Prostate gland (tissue), 2 donors: ENCODE results near the gene SEZ6L. TPM values are rescaled to one million over a fixed set of nuclear protein-coding genes. Genes with fewer than 3 reads are reported as not detected.
A peak's percentile ranks its signal among the peaks of the same experiment; 100 is the strongest.

Experiments used
- DNase-seq: peaks from one replicate; pipeline ENCODE4 v3.0.0-alpha.2; 2019; ENCODE audit warnings: low spot score
- H3K27ac ChIP-seq, 2 donors: fragments of 200-600 bp; sonication (generic); 2 replicates each; pipeline ENCODE4 v1.5.1; 2017 to 2019
- H3K27me3 ChIP-seq: fragments of 200-600 bp; sonication (generic); replicated peaks from 2 replicates; pipeline ENCODE4 v1.5.1; 2019; ENCODE audit not compliant: insufficient read depth
- H3K36me3 ChIP-seq, 2 donors: fragments of 200-600 bp; sonication (generic); 1 replicate in 1 of 2; 2 replicates in 1 of 2; pipeline versions ENCODE4 v1.5.1 to v1.8.1; 2017 to 2019
- H3K4me1 ChIP-seq: fragments of 200-600 bp; sonication (generic); replicated peaks from 2 replicates; pipeline ENCODE4 v1.5.1; 2019
- H3K4me3 ChIP-seq, 2 donors: fragments of 200-600 bp; sonication (generic); 2 replicates each; pipeline ENCODE4 v1.5.1; 2017 to 2019
- H3K9me3 ChIP-seq: fragments of 200-600 bp; sonication (generic); 2 replicates; pipeline ENCODE4 v1.5.1; 2017
- CTCF ChIP-seq, 4 experiments: fragments of 200-600 bp in 2 of 4; fragments of 450-650 bp in 2 of 4; sonication (generic) in 2 of 4; IDR thresholded peaks; 1 replicate in 3 of 4; 2 replicates in 1 of 4; pipeline ENCODE4 v1.5.1; 2016 to 2019; ENCODE audit warnings: antibody characterized with exemption in 4 of 4, mild to moderate bottlenecking in 2 of 4, moderate library complexity in 2 of 4
- POLR2A ChIP-seq: fragments of 450-650 bp; IDR thresholded peaks from one replicate; pipeline ENCODE4 v1.6.1; 2016; ENCODE audit warnings: antibody characterized with exemption, mild to moderate bottlenecking
- POLR2AphosphoS5 ChIP-seq: sonication (generic); formaldehyde crosslinking; IDR thresholded peaks from one replicate; pipeline ENCODE4 v1.6.1; 2017; ENCODE audit warnings: antibody characterized with exemption
- WGBS: methylation state at CpG from one replicate; pipeline ENCODE4 v1.1.5; 2018; 5-methylcytosine and 5-hydroxymethylcytosine counted together
- intact Hi-C: fragments of 100-400 bp; cut with DNase I; formaldehyde crosslinking; loops from one replicate; pipeline ENCODE4 v1.14.2; 2022
- total RNA-seq, 2 donors: library from RNA; depleted of rRNA; stranded (reverse); fragments of >200 nt; gene quantifications; one replicate each; pipeline ENCODE4 v1.1.0, GENCODE V29; 2016

Gene SEZ6L
- total RNA-seq, 2 donors from 2014 or later = 0.45 to 0.64 TPM

DNA sequence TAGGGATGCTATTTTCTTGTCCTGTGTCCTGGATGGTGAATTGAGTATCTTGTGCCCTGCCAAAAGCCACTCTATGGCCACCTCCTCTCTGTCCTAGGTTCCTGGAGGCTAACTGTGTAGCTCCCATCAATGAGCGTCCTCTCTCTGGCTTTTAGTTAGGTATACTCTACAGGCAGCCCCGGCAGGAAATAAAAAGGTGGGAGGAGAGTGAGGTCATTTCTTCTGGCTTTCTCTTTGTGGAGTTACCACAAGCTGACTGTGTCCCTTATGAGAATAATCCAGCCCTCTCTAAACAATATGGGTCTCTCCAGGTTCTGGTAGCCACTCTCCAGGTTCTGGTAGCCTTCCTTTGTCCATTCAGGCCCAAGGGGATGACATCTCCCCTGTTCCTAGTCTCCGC lies 248.1 kb downstream of the SEZ6L start:
- no peaks in the 10 kb centered on the region for H3K27me3 ChIP-seq
- H3K9me3 ChIP-seq = no peaks in the 10 kb centered on the region
- H3K36me3 ChIP-seq = no peaks in the 10 kb centered on the region
- intact Hi-C loops = no loop called here
- no peak for DNase-seq
- no peaks in the 10 kb centered on the region for H3K4me1 ChIP-seq
- no peak for TF ChIP-seq POLR2A
- TF ChIP-seq POLR2AphosphoS5 = no peak
- no peak overlapping the region for H3K27ac ChIP-seq
- H3K4me3 ChIP-seq = no peak overlapping the region
- WGBS = 88% methylated on average over 3 of the region's 3 CpGs

DNA sequence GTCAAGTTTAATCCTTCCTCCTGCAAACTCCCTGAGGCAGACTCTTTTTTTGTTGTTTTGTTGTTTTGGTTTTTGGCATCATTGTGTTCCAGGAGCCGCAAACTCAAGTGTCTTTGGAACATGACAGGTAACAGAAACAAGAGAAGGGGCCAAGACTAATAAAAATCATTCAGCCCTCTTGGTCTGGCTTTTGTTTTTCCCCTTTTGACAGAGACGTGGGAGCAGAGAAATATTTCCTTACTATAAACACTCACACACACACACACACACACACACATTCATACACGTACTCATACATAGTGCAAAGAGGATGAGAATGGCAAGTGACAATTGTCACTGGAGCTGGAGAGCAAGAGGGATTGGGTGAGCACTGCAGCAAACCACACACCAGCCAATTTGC lies 249.4 kb downstream of the SEZ6L start:
- H3K27me3 ChIP-seq = no peaks in the 10 kb centered on the region
- WGBS = 18% methylated on average over 3 of the region's 3 CpGs
- TF ChIP-seq POLR2A (no peak), POLR2AphosphoS5 (no peak), CTCF (IDR thresholded peaks at IDR 0.05) (no peak)
- no peaks in the 10 kb centered on the region for H3K4me1 ChIP-seq
- H3K4me3 ChIP-seq = no peak overlapping the region
- intact Hi-C loops = no loop called here
- no peak for DNase-seq
- no peaks in the 10 kb centered on the region for H3K9me3 ChIP-seq
- no peak overlapping the region for H3K27ac ChIP-seq
- H3K36me3 ChIP-seq = no peaks in the 10 kb centered on the region

GRCh38 chr22:26426924-26427323 lies 257.7 kb downstream of the SEZ6L start:
- no peak for TF ChIP-seq POLR2AphosphoS5
- no peak for TF ChIP-seq CTCF (IDR thresholded peaks at IDR 0.05)
- no peak for TF ChIP-seq POLR2A
- Histone ChIP-seq H3K9me3 (no peaks in the 10 kb centered on the region), H3K4me1 (no peaks in the 10 kb centered on the region), H3K27ac (no peak overlapping the region), H3K4me3 (no peak overlapping the region), H3K27me3 (no peaks in the 10 kb centered on the region), H3K36me3 (no peaks in the 10 kb centered on the region)
- no peak for DNase-seq
- intact Hi-C loops = no loop called here

DNA sequence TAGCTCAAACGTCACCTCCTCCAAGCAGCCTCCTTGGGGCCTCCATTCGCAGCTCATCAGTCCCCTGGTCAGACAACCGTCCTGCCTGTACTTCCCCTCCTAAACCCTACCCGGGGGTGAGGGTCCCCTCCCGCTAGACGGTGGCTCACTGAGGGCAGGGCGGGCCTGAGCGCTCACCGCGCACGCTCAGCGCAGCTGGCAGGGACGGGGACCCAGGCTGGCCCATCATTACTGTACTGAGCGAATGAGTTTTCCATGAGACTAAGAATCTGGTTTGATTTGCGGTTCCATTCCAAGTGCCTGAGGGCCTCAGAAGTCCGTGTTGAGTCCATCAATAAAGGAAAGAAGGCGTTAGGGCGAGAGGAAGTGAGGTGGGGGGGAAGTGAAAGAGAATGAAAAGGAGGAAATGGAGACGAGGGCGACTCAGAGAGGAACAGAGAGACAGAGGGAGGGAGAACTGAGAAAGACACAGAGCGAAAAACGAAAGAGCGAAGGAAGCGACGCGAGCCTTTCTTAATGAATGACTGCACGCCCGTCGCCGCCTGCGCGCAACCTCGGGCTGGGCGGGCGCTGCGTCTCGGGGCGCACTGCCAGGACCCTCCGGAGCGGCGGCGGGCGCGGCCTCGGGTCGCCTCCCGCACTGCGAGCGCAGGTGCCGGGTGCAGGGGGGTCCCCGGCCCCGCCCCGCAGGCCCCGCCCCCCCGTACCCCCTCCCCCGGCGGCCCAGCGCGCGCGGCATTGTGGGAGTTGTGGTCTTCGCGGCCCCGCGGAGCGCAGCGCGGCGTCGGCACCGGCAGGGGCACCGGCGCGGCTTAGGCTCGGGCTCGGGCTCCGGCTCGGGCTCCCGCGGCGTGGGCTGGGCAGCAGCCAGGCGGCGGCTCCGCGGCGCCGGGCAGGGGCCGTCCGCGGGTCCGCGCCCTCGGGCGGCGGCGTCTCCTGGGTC lies 259.5 kb downstream of the SEZ6L start, which contains the start of gene ASPHD2:
Gene ASPHD2, plus strand, starts transcription at position 746 of the 943 bp plus-strand sequence. CDS start 4,356 bp downstream, outside the sequence.
- Histone ChIP-seq H3K27me3 (no peaks in the 10 kb centered on the region), H3K9me3 (no peaks in the 10 kb centered on the region), H3K36me3 (no peaks in the 10 kb centered on the region), H3K27ac (peak within 1 kb of the TSS; percentile 54 to 77), H3K4me1 (no peaks in the 10 kb centered on the region), H3K4me3 (peak within 1 kb of the TSS; percentile 56 to 58)
- WGBS = 1% methylated on average over 51 of the region's 96 CpGs
- peak; percentile 48 for DNase-seq
- intact Hi-C loops = no loop called here
- TF ChIP-seq CTCF (IDR thresholded peaks at IDR 0.05) = no peak
- peak; percentile 27 for TF ChIP-seq POLR2A
- TF ChIP-seq POLR2AphosphoS5 = no peak

- no peaks in the 10 kb centered on the region for H3K27me3 ChIP-seq
- intact Hi-C loops = no loop called here
- H3K27ac ChIP-seq = no peak overlapping the region
- TF ChIP-seq POLR2AphosphoS5 (no peak), CTCF (IDR thresholded peaks at IDR 0.05) (no peak), POLR2A (no peak)
- peak overlapping the region; percentile 56 to 58 for H3K4me3 ChIP-seq
- no peaks in the 10 kb centered on the region for H3K4me1 ChIP-seq
- 8% methylated on average over 35 of the region's 50 CpGs for WGBS
- DNase-seq = no peak
- H3K9me3 ChIP-seq = no peaks in the 10 kb centered on the region
- no peaks in the 10 kb centered on the region for H3K36me3 ChIP-seq
These were observed 260.4 kb downstream of the SEZ6L start for GRCh38 chr22:26429458-26430286.
